GM12891 (cell line): Measurements from ENCODE around the gene CAPN1.

Source experiments
- DNase-seq: peaks from one replicate; pipeline ENCODE4 v3.0.0; 2011; ENCODE audit warnings: low spot score; ENCODE audit not compliant: insufficient read length
- FAIRE-seq: peaks from 2 replicates; lab custom pipeline; 2011; peaks lifted over from hg19 to GRCh38; lab: Jason Lieb, UNC
- PAX5 ChIP-seq: IDR thresholded peaks from 2 replicates; pipeline ENCODE4 v1.6.1; 2011; ENCODE audit warnings: low read length, moderate library complexity, mild to moderate bottlenecking; ENCODE audit not compliant: insufficient read depth, severe bottlenecking
- POLR2A ChIP-seq: IDR thresholded peaks from 2 replicates; pipeline ENCODE4 v1.6.1; 2011; ENCODE audit warnings: low read depth, low read length, control low read depth
- POLR2AphosphoS5 ChIP-seq: IDR thresholded peaks from 2 replicates; pipeline ENCODE4 v1.6.1; 2011; ENCODE audit warnings: low read depth, low read length, control low read depth
- POU2F2 ChIP-seq: IDR thresholded peaks from 2 replicates; pipeline ENCODE4 v1.6.1; 2011; ENCODE audit warnings: low read depth, mild to moderate bottlenecking, control low read depth, low read length, moderate library complexity
- SPI1 ChIP-seq: IDR thresholded peaks from 2 replicates; pipeline ENCODE4 v1.6.1; 2011; ENCODE audit warnings: low read depth, low read length, control low read depth
- TAF1 ChIP-seq: IDR thresholded peaks from 2 replicates; pipeline ENCODE4 v1.6.1; 2011; ENCODE audit warnings: low read depth, low read length, control low read depth

CAPN1 gene

GRCh38 chr11:65188486-65188885 lies 6.8 kb downstream of the CAPN1 start:
- FAIRE-seq (no peak), DNase-seq (no peak)
- TF ChIP-seq PAX5, result no peak

DNA sequence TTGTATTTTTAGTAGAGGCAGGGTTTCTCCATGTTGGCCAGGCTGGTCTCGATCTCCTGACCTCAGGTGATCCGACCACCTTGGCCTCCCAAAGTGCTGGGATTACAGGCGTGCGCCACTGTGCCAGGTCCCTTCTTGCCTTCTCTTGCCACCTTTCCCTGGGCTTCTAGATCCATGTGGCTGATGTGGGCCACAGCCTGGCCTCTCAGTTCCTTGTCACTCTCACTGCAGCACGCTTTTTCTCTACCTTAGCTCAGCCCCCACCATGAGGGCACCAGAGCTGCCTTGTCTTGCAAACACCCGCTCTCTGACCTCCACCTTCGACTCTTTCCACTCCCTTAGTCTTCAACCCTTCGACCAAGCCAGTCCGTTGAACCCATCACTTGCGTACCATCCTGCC lies 7.5 kb downstream of the CAPN1 start:
- no peak for FAIRE-seq

DNA sequence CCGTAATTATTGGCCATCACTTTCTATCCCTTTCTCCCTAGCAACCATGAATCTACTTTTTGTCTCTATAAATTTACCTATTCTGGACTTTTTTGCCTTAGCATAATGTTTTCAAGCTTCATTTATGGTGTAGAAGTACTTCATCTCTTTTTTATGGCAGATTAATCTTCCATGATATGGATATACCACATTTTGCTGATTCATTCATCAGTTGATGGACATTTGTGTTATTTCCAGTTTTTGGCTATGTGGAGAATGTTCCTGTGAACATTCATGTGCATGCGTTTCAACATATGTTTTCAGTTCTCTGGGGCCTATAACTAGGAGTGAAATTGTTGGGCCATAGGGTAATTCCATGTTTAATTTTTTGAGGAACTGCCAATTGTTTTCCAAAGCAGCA lies 12.8 kb downstream of the CAPN1 start:
- DNase-seq (no peak), FAIRE-seq (no peak)
- no peak for TF ChIP-seq POLR2A
- no peak for TF ChIP-seq PAX5
- no peak for TF ChIP-seq POU2F2
- TF ChIP-seq TAF1, result no peak
- TF ChIP-seq SPI1, result no peak
- TF ChIP-seq POLR2AphosphoS5, result no peak

More for the DNA sequence above, 7.5 kb downstream of the CAPN1 start:
- DNase-seq, result no peak
- no peak for TF ChIP-seq TAF1
- no peak for TF ChIP-seq SPI1
- no peak for TF ChIP-seq POLR2A
- no peak for TF ChIP-seq POLR2AphosphoS5
- TF ChIP-seq POU2F2, result no peak
- no peak for TF ChIP-seq PAX5

GRCh38 chr11:65204143-65204542 lies 22.4 kb downstream of the CAPN1 start:
- no peak for FAIRE-seq
- TF ChIP-seq SPI1 (no peak), POU2F2 (no peak), POLR2AphosphoS5 (no peak)
- DNase-seq, result no peak

DNA sequence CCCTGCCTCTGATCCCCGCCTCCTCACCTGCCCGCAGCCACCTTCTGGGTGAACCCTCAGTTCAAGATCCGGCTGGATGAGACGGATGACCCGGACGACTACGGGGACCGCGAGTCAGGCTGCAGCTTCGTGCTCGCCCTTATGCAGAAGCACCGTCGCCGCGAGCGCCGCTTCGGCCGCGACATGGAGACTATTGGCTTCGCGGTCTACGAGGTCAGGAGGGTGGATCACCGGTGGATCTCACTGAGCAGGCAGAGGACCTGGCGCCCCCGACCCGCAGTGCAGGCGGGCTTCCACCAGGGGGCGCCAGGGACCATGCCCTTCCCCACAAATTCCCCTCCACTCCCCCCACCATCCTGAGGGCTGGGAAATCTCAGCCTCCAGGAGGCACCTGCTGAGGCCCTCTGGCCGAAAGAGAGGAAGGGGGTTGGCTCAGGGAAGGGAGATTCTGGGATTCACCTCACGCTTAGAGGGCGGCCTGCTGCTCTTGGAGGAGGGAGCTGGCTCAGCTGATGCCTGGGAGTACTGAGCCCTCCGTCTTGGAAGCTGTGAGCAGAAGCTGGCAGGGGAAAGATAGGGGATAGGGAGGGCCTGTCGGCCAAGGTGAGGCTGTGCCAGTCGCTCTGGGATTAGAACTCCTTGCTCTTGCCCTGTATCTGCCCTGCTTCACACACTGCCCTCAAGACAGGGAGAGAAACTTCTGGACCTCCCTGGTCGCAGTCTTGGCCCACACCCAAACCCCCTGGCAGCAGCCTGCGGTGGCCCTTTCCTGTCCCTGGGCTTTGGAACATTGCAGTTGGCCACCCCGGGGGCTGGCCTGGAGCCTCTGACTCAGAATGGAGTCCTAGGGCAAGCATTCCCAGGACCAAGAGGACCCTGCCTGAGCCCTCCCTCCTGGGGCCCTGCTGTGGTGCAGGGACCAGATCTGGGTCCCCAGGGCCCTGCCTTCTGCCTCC lies 23.2 kb downstream of the CAPN1 start:
- TF ChIP-seq TAF1, result no peak
- TF ChIP-seq POLR2AphosphoS5, result no peak
- TF ChIP-seq POLR2A, result no peak
- no peak for TF ChIP-seq SPI1
- no peak for TF ChIP-seq POU2F2
- no peak for TF ChIP-seq PAX5
- FAIRE-seq (peak; percentile 81), DNase-seq (peak; percentile 84)

DNA sequence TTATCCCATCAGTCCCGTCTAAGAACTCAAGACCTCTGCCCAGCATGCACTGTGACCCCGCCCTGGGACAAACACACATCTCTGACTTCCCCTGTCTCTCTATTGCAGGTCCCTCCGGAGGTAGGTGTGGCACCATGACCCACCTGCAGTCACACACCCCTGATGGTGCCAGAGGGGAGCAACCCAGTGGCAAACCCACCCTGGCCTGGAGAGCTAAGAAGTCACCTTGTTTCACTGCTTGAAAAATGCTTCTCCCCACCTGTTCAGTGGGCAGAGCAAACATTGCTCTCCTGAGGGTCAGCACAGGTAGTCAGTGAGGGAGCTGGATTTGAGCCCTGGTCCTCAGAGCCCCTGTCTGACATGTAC lies 23.9 kb downstream of the CAPN1 start:
- DNase-seq (no peak), FAIRE-seq (no peak)
- TF ChIP-seq POLR2AphosphoS5 (no peak), POU2F2 (no peak), TAF1 (no peak)

- TF ChIP-seq POLR2A, result no peak
- TF ChIP-seq SPI1, result no peak
- TF ChIP-seq PAX5, result no peak
- TF ChIP-seq POU2F2, result no peak
- no peak for TF ChIP-seq POLR2AphosphoS5
- TF ChIP-seq TAF1, result no peak
- FAIRE-seq (no peak), DNase-seq (no peak)
Observed at GRCh38 chr11:65206441-65206841, 24.7 kb downstream of the CAPN1 start.

DNA sequence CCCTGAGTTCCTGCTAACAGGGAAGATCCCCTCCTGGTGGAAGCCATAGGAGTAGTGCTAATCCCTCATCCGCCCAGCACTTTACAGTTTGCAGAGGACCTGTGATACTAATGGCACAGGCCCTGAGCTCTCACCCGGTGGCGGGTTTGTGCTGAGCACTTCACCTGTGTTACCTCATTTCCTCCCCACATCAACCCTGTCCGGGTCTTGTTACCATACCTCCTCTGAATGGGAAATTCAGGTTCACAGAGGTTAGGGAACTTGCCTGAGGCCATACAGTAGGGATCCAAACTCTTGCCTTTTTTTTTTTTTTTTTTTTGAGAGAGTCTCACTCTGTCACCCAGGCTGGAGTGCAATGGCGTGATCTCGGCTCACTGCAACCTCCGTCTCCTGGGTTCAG lies 25.2 kb downstream of the CAPN1 start:
- TF ChIP-seq SPI1, result no peak
- no peak for TF ChIP-seq POLR2A
- TF ChIP-seq POLR2AphosphoS5, result no peak
- no peak for TF ChIP-seq POU2F2
- TF ChIP-seq PAX5, result no peak
- no peak for TF ChIP-seq TAF1
- DNase-seq (no peak), FAIRE-seq (no peak)

GRCh38 chr11:65207918-65208784 lies 26.4 kb downstream of the CAPN1 start:
- no peak for DNase-seq
- TF ChIP-seq POU2F2, result no peak
- no peak for TF ChIP-seq SPI1
- no peak for TF ChIP-seq POLR2AphosphoS5
- no peak for TF ChIP-seq PAX5
- no peak for TF ChIP-seq TAF1
- no peak for TF ChIP-seq POLR2A
- FAIRE-seq, result no peak
